B cell (primary cell): ENCODE results near the gene WNT3A. TPM values are rescaled to one million over a fixed set of nuclear protein-coding genes. Genes with fewer than 3 reads are reported as not detected.

ENCODE experiments used
- ATAC-seq: fragments of 200-7000 bp; cut with Tn5 transposase; one replicate; pipeline ENCODE4 v1.10.0; 2021; ENCODE audit warnings: low read depth, mild to moderate bottlenecking, moderate number of reproducible peaks, moderate library complexity
- CTCF ChIA-PET: fragments of 350-600 bp; sonication (Branson Sonifier 250); formaldehyde crosslinking; loops from one replicate; lab custom pipeline; 2021; ENCODE audit warnings: antibody characterized with exemption, inconsistent platforms; lab: Charles Lee
- POLR2A ChIA-PET: fragments of 350-600 bp; sonication (Branson Sonifier 250); formaldehyde crosslinking; loops from one replicate; lab custom pipeline; 2021; ENCODE audit warnings: antibody characterized with exemption; lab: Charles Lee
- DNase-seq: peaks from one replicate; pipeline ENCODE4 v3.0.0; 2013
- H2AFZ ChIP-seq: 2 replicates; pipeline ENCODE4 v1.6.1; 2012; ENCODE audit warnings: mild to moderate bottlenecking, low read depth, low read length; ENCODE audit not compliant: insufficient read depth, poor library complexity, severe bottlenecking
- H3K27ac ChIP-seq, 2 donors: 1 replicate in 1 of 2; 2 replicates in 1 of 2; pipeline ENCODE4 v1.5.1; 2012 to 2013; ENCODE audit warnings: low read length in 2 of 2, mild to moderate bottlenecking in 2 of 2, moderate library complexity in 1 of 2
- H3K27me3 ChIP-seq, 4 experiments: fragments of 200-600 bp in 1 of 4; sonication (generic) in 1 of 4; replicated peaks in 1 of 4; 1 replicate in 2 of 4; 2 replicates in 2 of 4; pipeline versions ENCODE4 v1.6.1 to v1.7.0; 2013 to 2016; ENCODE audit warnings: low read length in 3 of 4, mild to moderate bottlenecking in 2 of 4, mixed read lengths in 1 of 4, moderate library complexity in 1 of 4; ENCODE audit not compliant: insufficient read depth in 4 of 4, control insufficient read depth in 3 of 4; ENCODE audit errors: control extremely low read depth in 1 of 4
- H3K36me3 ChIP-seq, 2 experiments: replicated peaks in 1 of 2; 1 replicate in 1 of 2; 2 replicates in 1 of 2; pipeline versions ENCODE4 v1.6.1 to v1.7.1; 2013; ENCODE audit warnings: low read length in 1 of 2; ENCODE audit not compliant: insufficient read depth in 2 of 2, control insufficient read depth in 1 of 2; ENCODE audit errors: control extremely low read depth in 1 of 2, extremely low read depth in 1 of 2
- H3K4me1 ChIP-seq, 2 donors: fragments of 200-600 bp in 1 of 2; sonication (generic) in 1 of 2; 1 replicate in 1 of 2; 2 replicates in 1 of 2; pipeline versions ENCODE4 v1.5.1 to v1.6.1; 2013 to 2017; ENCODE audit warnings: low read length in 2 of 2; ENCODE audit not compliant: control insufficient read depth in 2 of 2, insufficient read depth in 2 of 2
- H3K4me2 ChIP-seq: replicated peaks from 2 replicates; pipeline ENCODE3; 2012; ENCODE audit warnings: mild to moderate bottlenecking, low read depth, low read length; ENCODE audit not compliant: poor library complexity, severe bottlenecking
- H3K4me3 ChIP-seq, 5 experiments: fragments of 200-600 bp in 1 of 5; sonication (generic) in 1 of 5; 1 replicate in 3 of 5; 2 replicates in 2 of 5; pipeline versions ENCODE4 v1.5.1 to v1.7.0; 2011 to 2016; ENCODE audit warnings: low read length in 4 of 5, mild to moderate bottlenecking in 4 of 5, low read depth in 2 of 5, control low read depth in 1 of 5, moderate library complexity in 1 of 5; ENCODE audit not compliant: insufficient read depth in 1 of 5; ENCODE audit errors: control extremely low read depth in 1 of 5, extremely low read depth in 1 of 5
- H3K79me2 ChIP-seq: fragments of 200-600 bp; sonication (generic); one replicate; pipeline ENCODE4 v1.6.0; 2016; ENCODE audit warnings: low read length; ENCODE audit not compliant: control insufficient read depth, insufficient read depth
- H3K9ac ChIP-seq: fragments of 200-600 bp; sonication (generic); 2 replicates; pipeline ENCODE4 v1.6.1; 2017; ENCODE audit warnings: mild to moderate bottlenecking, low read length, moderate library complexity
- H3K9me3 ChIP-seq, 3 donors: one replicate each; pipeline versions ENCODE4 v1.6.1 to v1.7.1; 2013; ENCODE audit warnings: low read length in 2 of 3; ENCODE audit not compliant: control insufficient read depth in 2 of 3, insufficient read depth in 1 of 3; ENCODE audit errors: control extremely low read depth in 1 of 3
- H4K20me1 ChIP-seq: 2 replicates; pipeline ENCODE4 v1.6.0; 2012; ENCODE audit warnings: mild to moderate bottlenecking, low read length; ENCODE audit not compliant: insufficient read depth, control insufficient read depth, poor library complexity, severe bottlenecking
- H3K27ac Mint-ChIP-seq: one replicate; pipeline ENCODE4 v1.8.0; 2021; ENCODE audit warnings: mixed read lengths
- H3K27me3 Mint-ChIP-seq: one replicate; pipeline ENCODE4 v1.8.0; 2021; ENCODE audit warnings: mixed read lengths
- H3K4me1 Mint-ChIP-seq: one replicate; pipeline ENCODE4 v1.8.0; 2021; ENCODE audit warnings: mixed read lengths
- H3K4me3 Mint-ChIP-seq: one replicate; pipeline ENCODE4 v1.8.0; 2021; ENCODE audit warnings: mixed read lengths
- H3K9me3 Mint-ChIP-seq: one replicate; pipeline ENCODE4 v1.8.0; 2022; ENCODE audit warnings: mixed read lengths; ENCODE audit not compliant: insufficient read depth
- CTCF ChIP-seq: fragments of 200-600 bp; IDR thresholded peaks from one replicate; pipeline ENCODE4 v1.8.0; 2022; ENCODE audit warnings: antibody characterized with exemption, mild to moderate bottlenecking
- EZH2 ChIP-seq: IDR thresholded peaks from 2 replicates; pipeline ENCODE4 v1.6.1; 2012; ENCODE audit warnings: borderline replicate concordance, low read depth, mild to moderate bottlenecking, moderate library complexity, low read length; ENCODE audit not compliant: insufficient read depth, poor library complexity, severe bottlenecking
- WGBS: methylation state at CpG from one replicate; pipeline ENCODE4 v1.1.5; 2013; ENCODE audit warnings: missing lambda C conversion rate; ENCODE audit not compliant: insufficient coverage; 5-methylcytosine and 5-hydroxymethylcytosine counted together
- intact Hi-C: fragments of 100-400 bp; cut with micrococcal nuclease; formaldehyde crosslinking; loops from one replicate; pipeline ENCODE4 v1.10.0; 2022
- polyA plus RNA-seq: library from polyadenylated mRNA; depleted of rRNA; stranded (reverse); fragments of >200 nt; gene quantifications from 2 replicates; pipeline ENCODE4 v1.2.3, GENCODE V29; 2012
- total RNA-seq, 2 donors: library from RNA; stranded (reverse); fragments of 120-200 nt in 1 of 2; gene quantifications; 1 replicate in 1 of 2; 2 replicates in 1 of 2; pipeline versions ENCODE4 v1.2.3 to v1.2.4, GENCODE V29; 2013 to 2022

WNT3A gene
- total and polyA plus RNA-seq, 2 donors (not counting 1 experiment from before 2014, with no cell fraction given), result 0.03 TPM; not detected in 1

- H3K36me3 ChIP-seq, result no peaks in the 10 kb centered on the region
- H3K79me2 ChIP-seq, result no peaks in the 10 kb centered on the region
- H4K20me1 ChIP-seq, result no peaks in the 10 kb centered on the region
- no peaks in the 10 kb centered on the region for H3K9me3 Mint-ChIP-seq
- H3K4me3 Mint-ChIP-seq, result no peak overlapping the region
- no peak overlapping the region for H3K4me2 ChIP-seq
- H3K9ac ChIP-seq, result no peak overlapping the region
- ChIA-PET CTCF (no interaction called here), POLR2A (no interaction called here)
- H3K4me1 Mint-ChIP-seq, result no peaks in the 10 kb centered on the region
- intact Hi-C loops, result no loop called here
- WGBS, result 87% methylated on average over 5 of the region's 8 CpGs
- ATAC-seq (no peak), DNase-seq (no peak)
- no peak overlapping the region for H3K27ac ChIP-seq
- no peak overlapping the region for H2AFZ ChIP-seq
- TF ChIP-seq EZH2, result no peak
- TF ChIP-seq CTCF, result no peak
- H3K4me1 ChIP-seq, result no peaks in the 10 kb centered on the region
- no peak overlapping the region for H3K27ac Mint-ChIP-seq
- peaks cover 0 to 3% (median under 1%) of the 10 kb centered on the region in 4 experiments for H3K27me3 ChIP-seq
- no peak overlapping the region for H3K4me3 ChIP-seq
- peaks cover 0 to 4% (median 0%) of the 10 kb centered on the region in 3 donors for H3K9me3 ChIP-seq
- H3K27me3 Mint-ChIP-seq, result peaks cover 16% of the 10 kb centered on the region
These were observed 39.8 kb downstream of the WNT3A start for GRCh38 chr1:228046421-228047182.

- Histone ChIP-seq H3K27ac (no peak overlapping the region), H3K9ac (no peak overlapping the region), H3K4me1 (no peaks in the 10 kb centered on the region), H3K36me3 (no peaks in the 10 kb centered on the region), H2AFZ (no peak overlapping the region), H3K9me3 (peaks cover 0 to 4% (median 0%) of the 10 kb centered on the region in 3 donors), H4K20me1 (no peaks in the 10 kb centered on the region), H3K4me2 (no peak overlapping the region), H3K27me3 (peaks cover 0 to 3% (median 1%) of the 10 kb centered on the region in 4 experiments), H3K79me2 (no peaks in the 10 kb centered on the region), H3K4me3 (no peak overlapping the region)
- ChIA-PET POLR2A (no interaction called here), CTCF (no interaction called here)
- intact Hi-C loops, result no loop called here
- Mint-ChIP-seq H3K4me1 (no peaks in the 10 kb centered on the region), H3K27me3 (peaks cover 21% of the 10 kb centered on the region), H3K4me3 (no peak overlapping the region), H3K27ac (no peak overlapping the region), H3K9me3 (no peaks in the 10 kb centered on the region)
- ATAC-seq, result no peak
- no peak for TF ChIP-seq EZH2
- TF ChIP-seq CTCF, result no peak
- 85% methylated on average over 7 of the region's 7 CpGs for WGBS
- no peak for DNase-seq
These were observed 40.3 kb downstream of the WNT3A start for GRCh38 chr1:228047183-228047466.
